ENCODE data around the gene SLC7A7.
"Not testable (repeated sequence)": the region's sequence is repeated elsewhere in the genome, so short reads cannot be mapped to it uniquely, and the experiment has no call there.

The SLC7A7 gene

GRCh38 chr14:22796087-22796707, 19.0 kb downstream of the SLC7A7 start:
- DNase-seq (ENCODE audit: low read depth), result no peak
- TF ChIP-seq CTCF (IDR thresholded peaks at IDR 0.05; ENCODE audit: control insufficient read depth, extremely low read depth, insufficient read depth), result no peak
- no peak overlapping the region for H3K4me3 ChIP-seq (ENCODE audit: low read depth, low read length)

GRCh38 chr14:22794551-22794951, 20.7 kb downstream of the SLC7A7 start:
- TF ChIP-seq CTCF (IDR thresholded peaks at IDR 0.05; ENCODE audit: control insufficient read depth, extremely low read depth, insufficient read depth), result no peak

GRCh38 chr14:22793976-22794375, 21.3 kb downstream of the SLC7A7 start:
- no peak for TF ChIP-seq CTCF (IDR thresholded peaks at IDR 0.05; ENCODE audit: control insufficient read depth, extremely low read depth, insufficient read depth)
- no peak for DNase-seq (ENCODE audit: low read depth)
- no peak overlapping the region for H3K4me3 ChIP-seq (ENCODE audit: low read depth, low read length)

More at GRCh38 chr14:22794551-22794951, 20.7 kb downstream of the SLC7A7 start:
- no peak for DNase-seq (ENCODE audit: low read depth)
- no peak overlapping the region for H3K4me3 ChIP-seq (ENCODE audit: low read depth, low read length)

- DNase-seq (ENCODE audit: low read depth); H3K4me3 ChIP-seq (ENCODE audit: low read depth, low read length): not testable (repeated sequence)
Measured at GRCh38 chr14:22793550-22793949, 21.7 kb downstream of the SLC7A7 start.

- TF ChIP-seq CTCF (IDR thresholded peaks at IDR 0.05; ENCODE audit: control insufficient read depth, extremely low read depth, insufficient read depth), result no peak
- H3K4me3 ChIP-seq (ENCODE audit: low read depth, low read length), result no peak overlapping the region
- DNase-seq (ENCODE audit: low read depth), result no peak
Measured at GRCh38 chr14:22792158-22792557, 23.1 kb downstream of the SLC7A7 start.

- no peak for DNase-seq (ENCODE audit: low read depth)
- no peak overlapping the region for H3K4me3 ChIP-seq (ENCODE audit: low read depth, low read length)
- no peak for TF ChIP-seq CTCF (IDR thresholded peaks at IDR 0.05; ENCODE audit: control insufficient read depth, extremely low read depth, insufficient read depth)
Measured at GRCh38 chr14:22791301-22791700, 23.9 kb downstream of the SLC7A7 start.

GRCh38 chr14:22786685-22787084, 28.6 kb downstream of the SLC7A7 start:
- TF ChIP-seq CTCF (IDR thresholded peaks at IDR 0.05; ENCODE audit: control insufficient read depth, extremely low read depth, insufficient read depth), result no peak
- DNase-seq (ENCODE audit: low read depth), result no peak

More at GRCh38 chr14:22786685-22787084, 28.6 kb downstream of the SLC7A7 start:
- H3K4me3 ChIP-seq (ENCODE audit: low read depth, low read length), result no peak overlapping the region
